Thyroid gland (tissue), 4 donors: Measurements from ENCODE around the gene CMSS1.

ENCODE experiments used
- CTCF ChIP-seq, 6 experiments: fragments of 200-600 bp in 3 of 6; fragments of 450-650 bp in 3 of 6; sonication (generic) in 3 of 6; IDR thresholded peaks; one replicate each; pipeline ENCODE4 v1.5.1; 2016 to 2019; ENCODE audit warnings: antibody characterized with exemption in 6 of 6, mild to moderate bottlenecking in 2 of 6, inconsistent platforms in 1 of 6, moderate library complexity in 1 of 6
- POLR2A ChIP-seq, 2 donors: fragments of 450-650 bp; IDR thresholded peaks; one replicate each; pipeline ENCODE4 v1.6.1; 2017; ENCODE audit warnings: antibody characterized with exemption in 2 of 2, mild to moderate bottlenecking in 2 of 2, moderate library complexity in 1 of 2

GRCh38 chr3:99858469-99858868 is 40.8 kb downstream of the CMSS1 start:
- no peak for TF ChIP-seq CTCF (IDR thresholded peaks at IDR 0.05)
- no peak for TF ChIP-seq POLR2A (IDR thresholded peaks at IDR 0.05)
